Renal cortical epithelial cell (primary cell): Measurements from ENCODE around the gene CNPY2. TPM values are rescaled to one million over a fixed set of nuclear protein-coding genes. Genes with fewer than 3 reads are reported as not detected.
"Not testable (repeated sequence)": the region's sequence is repeated elsewhere in the genome, so short reads cannot be mapped to it uniquely, and the experiment has no call there.

ENCODE experiments used
- DNase-seq: peaks from one replicate; pipeline ENCODE4 v3.0.0-alpha.2; 2011; ENCODE audit warnings: low read depth
- total RNA-seq: library from RNA; depleted of rRNA; stranded (reverse); fragments of >200 nt; gene quantifications from 2 replicates; pipeline ENCODE4 v1.2.3, GENCODE V29; 2014

CNPY2 gene
- total RNA-seq, 1 donor from 2014 or later = 91.2 TPM

- peak; percentile 95 for DNase-seq
Measured at GRCh38 chr12:56333679-56334489, 18.1 kb upstream of the CNPY2 start, which contains the start of gene PAN2. PAN2 (minus strand) TSS chr12:56334000; CDS start chr12:56333094, 906 bp downstream.

DNA sequence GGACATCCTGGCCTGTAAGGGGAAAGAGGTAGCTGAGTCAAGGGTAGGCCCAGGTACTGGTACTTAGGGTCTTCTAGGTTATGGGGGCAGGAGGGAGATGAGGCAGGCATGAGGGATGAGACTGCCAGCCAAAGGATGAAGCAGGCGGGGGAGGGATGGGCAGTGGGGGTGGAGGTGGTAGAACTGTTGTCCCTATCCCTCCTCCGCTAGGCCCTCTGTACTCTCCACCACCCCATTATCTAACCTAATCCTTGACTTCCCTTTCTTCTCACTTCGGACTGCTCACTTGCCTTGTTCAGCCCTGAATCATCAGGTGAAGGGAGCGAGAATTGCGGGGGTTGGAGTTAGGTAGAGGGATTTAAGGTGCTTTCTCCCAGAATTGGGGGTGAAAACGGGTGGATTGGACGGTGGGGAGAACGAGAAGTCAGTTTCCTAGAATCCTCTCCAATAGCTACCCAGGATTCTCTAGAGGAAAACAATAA, 17.4 kb upstream of the CNPY2 start:
- DNase-seq = peak; percentile 60

GRCh38 chr12:56332512-56333196, 16.9 kb upstream of the CNPY2 start:
- no peak for DNase-seq

- peak; percentile 31 for DNase-seq
Measured at GRCh38 chr12:56330936-56331490, 15.2 kb upstream of the CNPY2 start.

- DNase-seq = no peak
Measured at GRCh38 chr12:56326533-56326932, 10.7 kb upstream of the CNPY2 start.

DNA sequence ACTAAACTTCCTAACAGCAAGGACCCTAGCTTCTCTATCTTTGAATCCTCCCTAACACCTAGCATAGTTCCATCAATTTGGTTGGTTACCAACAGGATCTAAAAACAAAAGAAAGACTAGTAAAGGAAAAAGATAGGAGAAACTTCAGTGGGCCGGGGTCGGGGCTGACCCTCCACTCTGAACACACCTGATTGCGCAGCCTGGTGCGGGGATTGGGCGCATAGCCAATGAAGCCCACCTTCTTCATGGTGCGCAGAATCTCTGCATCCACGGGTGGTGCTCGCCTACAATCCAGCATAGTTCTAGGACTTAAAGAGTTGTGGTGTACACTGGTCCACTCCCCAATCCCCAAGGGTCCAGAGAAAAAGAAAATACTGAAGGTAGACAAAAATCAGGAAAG, 10.3 kb upstream of the CNPY2 start:
- DNase-seq = no peak

DNA sequence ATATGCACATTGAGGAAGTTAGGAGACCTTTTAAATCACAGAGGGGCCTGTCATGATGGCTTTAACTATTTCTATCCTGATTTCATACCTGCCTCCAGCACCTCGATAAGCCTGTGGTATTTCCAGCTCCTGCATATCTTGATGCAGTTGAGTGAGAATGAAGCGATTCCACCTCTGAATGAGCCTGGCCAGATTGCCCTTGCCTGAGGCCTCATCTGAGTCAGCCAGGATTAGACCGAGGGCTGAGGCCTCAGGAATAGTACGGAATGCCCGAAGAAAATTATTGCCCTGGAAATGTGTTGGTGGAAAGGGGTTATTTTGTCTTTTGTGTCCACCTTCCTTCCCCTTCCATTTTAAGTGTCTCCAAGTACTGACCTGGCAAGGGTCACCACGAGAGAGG, 8.4 kb upstream of the CNPY2 start:
- no peak for DNase-seq

DNA sequence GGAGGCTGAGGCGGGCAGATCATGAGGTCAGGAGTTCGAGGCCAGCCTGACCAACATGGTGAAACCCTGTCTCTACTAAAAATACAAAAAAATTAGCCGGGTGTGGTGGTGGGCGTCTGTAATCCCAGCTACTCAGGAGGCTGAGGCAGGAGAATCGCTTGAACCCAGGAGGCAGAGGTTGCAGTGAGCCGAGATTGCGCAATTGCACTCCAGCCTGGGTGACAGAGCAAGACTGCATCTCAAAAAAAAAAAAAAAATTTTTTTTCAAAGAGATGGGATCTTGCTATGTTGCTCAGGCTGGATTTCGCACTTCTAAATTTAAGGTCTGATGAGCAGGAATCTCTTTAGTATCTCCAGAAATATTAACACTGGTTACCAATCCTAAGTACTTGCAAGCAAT, 5.8 kb upstream of the CNPY2 start:
- not testable (repeated sequence) for DNase-seq

DNA sequence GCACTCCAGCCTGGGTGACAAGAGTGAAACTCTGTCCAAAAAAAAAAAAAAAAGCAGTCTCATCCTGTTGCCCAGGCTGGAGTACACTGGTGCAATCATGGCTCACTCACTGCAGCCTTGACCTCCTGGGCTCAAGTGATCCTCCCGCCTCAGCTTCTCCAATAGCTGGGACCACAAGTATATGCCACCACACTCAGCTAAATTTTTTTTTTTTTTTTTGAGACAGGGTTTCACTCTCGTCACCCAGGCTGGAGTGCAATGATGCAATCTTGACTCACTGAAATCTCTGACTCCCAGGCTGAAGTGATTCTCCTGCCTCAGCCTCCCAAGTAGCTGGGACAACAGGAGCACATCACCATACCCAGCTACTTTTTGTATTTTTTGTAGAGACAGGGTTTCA, 5.2 kb upstream of the CNPY2 start:
- no peak for DNase-seq

GRCh38 chr12:56317675-56318074, 1.9 kb upstream of the CNPY2 start:
- DNase-seq = no peak

DNA sequence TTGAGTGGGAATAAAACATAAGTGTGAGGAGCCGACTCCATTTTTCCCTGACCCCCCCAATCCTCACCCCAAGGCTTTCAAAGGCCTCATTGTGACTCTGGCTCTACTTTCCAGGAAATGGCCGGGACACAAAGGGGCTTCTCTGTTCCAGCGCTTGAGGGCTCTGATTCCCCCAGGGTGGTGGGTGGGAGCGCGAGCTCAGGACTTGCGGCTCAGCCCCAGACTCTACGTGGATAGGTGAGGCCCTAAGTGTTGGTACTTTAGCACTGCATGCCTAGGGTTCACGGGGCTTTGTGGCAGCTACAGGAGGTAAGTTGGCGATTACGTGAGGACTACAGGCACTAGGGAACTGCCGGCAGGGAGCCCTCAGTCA, 553 bp downstream of the CNPY2 start:
- no peak for DNase-seq

GRCh38 chr12:56311003-56311402, 4.8 kb downstream of the CNPY2 start:
- DNase-seq = no peak

- no peak for DNase-seq
Measured at GRCh38 chr12:56308714-56309113, 7.1 kb downstream of the CNPY2 start.

DNA sequence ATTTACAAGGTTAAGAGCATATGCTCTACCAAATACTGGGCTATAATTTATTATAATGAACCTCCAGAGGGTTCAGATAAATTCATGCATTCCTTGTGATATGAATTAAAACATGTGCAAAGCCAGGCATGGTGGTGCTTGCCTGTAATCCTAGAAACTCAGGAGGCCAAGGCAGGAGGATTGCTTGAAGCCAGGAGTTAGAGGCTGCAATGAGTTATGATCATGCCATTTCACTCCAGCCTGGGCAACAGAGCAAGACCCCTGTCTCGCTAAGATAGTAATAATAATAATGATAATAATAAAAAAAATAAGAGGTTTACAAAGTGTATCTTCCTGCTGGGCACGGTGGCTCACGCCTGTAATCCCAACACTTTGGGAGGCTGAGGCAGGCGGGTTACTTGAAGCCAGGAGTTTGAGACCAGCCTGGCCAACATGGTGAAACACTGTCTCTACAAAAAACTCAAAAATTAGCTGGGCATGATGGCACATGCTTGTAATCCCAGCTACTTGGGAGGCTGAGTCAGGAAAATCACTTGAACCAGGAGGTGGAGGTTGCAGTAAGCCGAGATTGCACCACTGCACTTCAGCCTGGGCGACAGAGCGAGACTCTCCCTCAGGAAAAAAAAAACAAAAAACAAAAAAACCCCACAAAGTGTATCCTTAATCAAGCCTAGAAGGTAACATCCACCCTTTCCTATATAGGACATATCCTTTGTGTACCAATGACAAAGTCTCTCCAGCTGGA, 8.4 kb downstream of the CNPY2 start:
- peak; percentile 51 for DNase-seq

DNA sequence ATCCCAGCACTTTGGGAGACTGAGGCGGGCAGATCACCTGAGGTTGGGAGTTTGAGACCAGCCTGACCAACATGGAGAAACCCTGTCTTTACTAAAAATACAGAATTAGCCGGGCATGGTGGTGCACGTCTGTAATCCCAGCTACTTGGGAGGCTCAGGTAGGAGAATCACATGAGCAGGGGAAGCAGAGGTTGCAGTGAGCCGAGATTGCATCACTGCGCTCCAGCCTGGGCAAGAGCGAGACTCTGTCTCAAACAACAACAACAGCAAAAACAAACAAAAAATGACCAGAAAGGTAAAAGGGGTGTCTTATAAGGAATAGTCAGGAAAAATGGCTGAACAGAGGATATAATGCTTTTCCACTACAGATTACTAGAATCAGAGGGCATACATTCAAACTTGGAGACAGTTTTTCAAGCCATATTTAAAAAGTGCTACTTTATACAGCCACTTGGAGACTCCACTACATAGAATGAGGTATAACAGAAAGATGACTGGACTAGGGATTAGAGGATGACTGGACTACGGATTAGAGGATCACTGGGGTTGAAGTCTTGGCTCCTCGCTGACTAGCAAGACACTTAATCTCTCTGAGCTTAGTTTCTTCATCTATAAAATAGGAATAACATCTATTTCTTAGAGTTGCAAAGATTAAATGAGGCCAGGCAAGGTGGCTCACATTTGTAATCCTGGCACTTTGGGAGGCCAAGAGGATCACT, 10.8 kb downstream of the CNPY2 start:
- DNase-seq = no peak

DNA sequence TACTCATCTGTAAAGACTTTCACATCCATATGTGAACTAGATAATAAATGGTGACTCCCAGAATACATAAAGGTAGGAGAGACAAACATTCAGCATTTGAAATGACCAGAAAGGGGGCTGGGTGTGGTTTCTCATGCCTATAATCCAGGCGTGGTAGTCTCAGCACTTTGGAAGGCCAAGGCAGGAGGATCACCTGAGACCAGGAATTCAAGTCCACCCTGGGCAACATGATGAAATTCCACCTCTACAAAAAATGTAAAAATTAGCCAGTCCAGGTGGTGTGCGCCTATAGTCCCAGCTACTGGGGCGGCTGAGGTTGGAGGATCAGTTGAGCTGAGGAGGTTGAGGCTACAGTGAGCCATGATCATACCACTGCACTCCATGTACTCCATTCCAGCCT, 11.5 kb downstream of the CNPY2 start:
- DNase-seq = no peak

- no peak for DNase-seq
Measured at GRCh38 chr12:56300644-56301464, 14.9 kb downstream of the CNPY2 start.

- peak; percentile 91 for DNase-seq
Measured at GRCh38 chr12:56299853-56300643, 15.7 kb downstream of the CNPY2 start, which contains the start of gene CS. CS (minus strand) TSS chr12:56300330; CDS start chr12:56300201, 129 bp downstream.

DNA sequence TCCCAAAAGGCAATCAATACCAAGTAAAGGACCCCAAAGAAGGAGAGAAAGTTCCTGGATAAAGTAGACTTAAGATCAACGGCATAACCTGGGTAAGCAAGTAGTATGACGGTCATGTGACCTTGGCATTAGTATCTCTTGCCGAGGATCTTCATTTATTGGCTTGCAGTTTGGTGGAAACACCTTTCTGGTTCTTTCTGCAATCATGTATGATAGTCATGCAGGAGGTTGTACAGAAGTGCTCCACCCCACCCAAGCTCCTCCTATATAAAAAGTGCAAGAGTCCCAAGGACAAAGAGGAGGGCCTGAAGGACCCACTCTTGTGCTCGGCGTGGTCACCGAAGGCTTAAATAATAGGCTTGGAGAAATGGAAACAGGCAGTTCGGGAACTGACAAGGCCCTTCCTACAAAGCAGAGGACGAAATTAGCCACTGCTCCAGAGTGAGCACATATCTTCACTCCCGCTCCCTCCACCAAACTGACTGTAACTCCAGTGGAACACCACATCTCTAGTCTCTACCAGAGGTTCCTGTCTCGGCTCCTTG, 16.4 kb downstream of the CNPY2 start:
- peak; percentile 23 for DNase-seq
